Right atrium auricular region (tissue), 2 donors: ENCODE results near the gene RASGRF1. TPM values are rescaled to one million over a fixed set of nuclear protein-coding genes. Genes with fewer than 3 reads are reported as not detected.
A peak's percentile ranks its signal among the peaks of the same experiment; 100 is the strongest.

Experiments
- DNase-seq: peaks from one replicate; pipeline ENCODE4 v3.0.0-alpha.2; 2019; ENCODE audit warnings: low spot score
- H3K27ac ChIP-seq, 2 donors: fragments of 200-600 bp; sonication (generic); 1 replicate in 1 of 2; 2 replicates in 1 of 2; pipeline ENCODE4 v1.5.1; 2016 to 2019
- H3K27me3 ChIP-seq, 2 donors: fragments of 200-600 bp; sonication (generic); one replicate each; pipeline versions ENCODE4 v1.5.1 to v1.6.0; 2017 to 2019
- H3K36me3 ChIP-seq: fragments of 200-600 bp; sonication (generic); one replicate; pipeline ENCODE4 v1.5.1; 2016
- H3K4me1 ChIP-seq, 2 donors: fragments of 200-600 bp; sonication (generic); one replicate each; pipeline versions ENCODE4 v1.5.1 to v1.6.0; 2017 to 2019
- H3K4me3 ChIP-seq, 2 donors: fragments of 200-600 bp; sonication (generic); 1 replicate in 1 of 2; 2 replicates in 1 of 2; pipeline ENCODE4 v1.5.1; 2017 to 2019; ENCODE audit warnings: mild to moderate bottlenecking in 1 of 2, moderate library complexity in 1 of 2
- H3K9me3 ChIP-seq, 2 donors: fragments of 200-600 bp; sonication (generic); one replicate each; pipeline ENCODE4 v1.5.1; 2019
- CTCF ChIP-seq, 2 donors: fragments of 200-600 bp; sonication (generic); IDR thresholded peaks; one replicate each; pipeline ENCODE4 v1.5.1; 2019; ENCODE audit warnings: antibody characterized with exemption in 2 of 2
- total RNA-seq, 2 donors: library from RNA; depleted of rRNA; stranded (reverse); fragments of >200 nt; gene quantifications; one replicate each; pipeline ENCODE4 v1.1.0, GENCODE V29; 2016

Gene RASGRF1
- total RNA-seq, 2 donors from 2014 or later, result 1.0 TPM; not detected in 1

- Histone ChIP-seq H3K27me3 (no peaks in the 10 kb centered on the region), H3K9me3 (no peaks in the 10 kb centered on the region), H3K4me1 (no peaks in the 10 kb centered on the region), H3K27ac (no peak overlapping the region), H3K36me3 (no peaks in the 10 kb centered on the region), H3K4me3 (no peak overlapping the region)
- no peak for TF ChIP-seq CTCF (IDR thresholded peaks at IDR 0.05)
- DNase-seq, result no peak
These were observed 57.9 kb downstream of the RASGRF1 start for GRCh38 chr15:79032656-79033055.

- no peaks in the 10 kb centered on the region for H3K36me3 ChIP-seq
- H3K4me1 ChIP-seq, result no peaks in the 10 kb centered on the region
- no peak overlapping the region for H3K4me3 ChIP-seq
- no peak overlapping the region for H3K27ac ChIP-seq
- no peaks in the 10 kb centered on the region for H3K27me3 ChIP-seq
- no peaks in the 10 kb centered on the region for H3K9me3 ChIP-seq
- no peak for DNase-seq
- TF ChIP-seq CTCF (IDR thresholded peaks at IDR 0.05), result no peak
These were observed 58.8 kb downstream of the RASGRF1 start for GRCh38 chr15:79031821-79032220.

- no peak for TF ChIP-seq CTCF (IDR thresholded peaks at IDR 0.05)
- Histone ChIP-seq H3K27ac (no peak overlapping the region), H3K4me1 (no peaks in the 10 kb centered on the region)
These were observed 59.4 kb downstream of the RASGRF1 start for GRCh38 chr15:79031201-79031600.

GRCh38 chr15:79030470-79030869, 60.1 kb downstream of the RASGRF1 start:
- Histone ChIP-seq H3K4me1 (no peaks in the 10 kb centered on the region), H3K9me3 (no peaks in the 10 kb centered on the region), H3K27ac (no peak overlapping the region), H3K36me3 (no peaks in the 10 kb centered on the region), H3K27me3 (no peaks in the 10 kb centered on the region), H3K4me3 (no peak overlapping the region)
- TF ChIP-seq CTCF (IDR thresholded peaks at IDR 0.05), result no peak
- DNase-seq, result no peak

More at GRCh38 chr15:79031201-79031600, 59.4 kb downstream of the RASGRF1 start:
- H3K4me3 ChIP-seq, result no peak overlapping the region
- no peaks in the 10 kb centered on the region for H3K27me3 ChIP-seq
- no peak for DNase-seq
- no peaks in the 10 kb centered on the region for H3K9me3 ChIP-seq
- no peaks in the 10 kb centered on the region for H3K36me3 ChIP-seq

- Histone ChIP-seq H3K27ac (no peak overlapping the region), H3K27me3 (no peaks in the 10 kb centered on the region), H3K4me3 (no peak overlapping the region), H3K4me1 (no peaks in the 10 kb centered on the region), H3K9me3 (no peaks in the 10 kb centered on the region), H3K36me3 (no peaks in the 10 kb centered on the region)
- DNase-seq, result no peak
- TF ChIP-seq CTCF (IDR thresholded peaks at IDR 0.05), result peak; percentile 76 to 87
These were observed 62.1 kb downstream of the RASGRF1 start for GRCh38 chr15:79028411-79028964.
